ENCODE results near the gene MTREX. TPM values are rescaled to one million over a fixed set of nuclear protein-coding genes. Genes with fewer than 3 reads are reported as not detected.

MTREX gene
- total RNA-seq: 10 to 100 TPM; 50.7 to 68.3 (median 64.1) TPM

DNA sequence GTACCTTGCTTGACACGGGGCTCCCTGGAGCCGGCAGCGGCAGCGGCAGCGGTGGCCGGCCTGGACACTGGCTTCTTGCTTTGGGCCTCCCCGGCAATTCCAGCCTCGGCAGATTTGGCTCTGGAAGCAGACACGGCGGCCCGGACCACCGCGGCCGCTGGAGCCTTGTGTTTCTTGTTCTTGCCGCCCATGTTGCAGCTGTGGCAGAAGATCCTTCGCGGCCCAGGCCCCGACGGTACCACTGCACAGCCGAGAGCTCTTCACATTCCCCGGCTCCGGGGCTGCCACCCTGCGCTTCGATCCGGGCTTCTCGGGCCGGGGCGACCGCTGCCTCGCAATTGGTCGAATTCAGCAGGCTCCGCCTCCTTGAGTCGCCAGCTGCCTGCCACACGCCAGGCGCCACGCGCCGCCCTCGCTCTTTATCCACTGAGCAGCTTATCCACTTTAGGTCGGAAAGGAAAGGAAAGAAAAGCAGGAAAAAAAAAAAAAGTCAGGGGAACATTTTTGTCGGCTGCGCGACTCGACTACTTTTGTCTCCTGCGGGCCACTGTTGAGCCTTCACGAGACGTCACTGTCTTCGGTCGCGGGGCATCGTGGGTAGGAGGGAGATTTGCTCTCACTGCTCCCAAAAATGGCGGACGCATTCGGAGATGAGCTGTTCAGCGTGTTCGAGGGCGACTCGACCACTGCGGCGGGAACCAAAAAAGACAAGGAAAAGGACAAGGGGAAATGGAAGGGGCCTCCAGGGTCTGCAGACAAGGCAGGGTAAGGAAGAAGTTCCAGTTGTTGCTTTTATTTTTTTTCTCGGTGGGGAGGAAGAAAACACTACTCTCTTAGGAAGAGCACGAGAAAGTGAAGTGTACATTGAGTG, at the start of gene MTREX, which contains the start of gene DHX29:
Gene MTREX, plus strand, starts transcription at position 607 of the 871 bp plus-strand sequence. Its CDS starts 25 bp downstream, at position 632.
Gene DHX29, minus strand, starts transcription at position 312 of the 871 bp plus-strand sequence. Its CDS starts 121 bp downstream, at position 191.
- 0% methylated on average over 54 of the region's 62 CpGs for WGBS, 2 donors
- peak; percentile 89 to 98 for DNase-seq (ENCODE audit: low spot score in 2 of 2)
- intact Hi-C loops (cut with DNase I; ENCODE audit: low total_unique reads): no loop called here
- H3K4me3 ChIP-seq (ENCODE audit: low read depth, poor library complexity, severe bottlenecking): peak within 1 kb of the TSS; percentile 77
- no peak for TF ChIP-seq POLR2A (IDR thresholded peaks at IDR 0.05)
- TF ChIP-seq, protein P1, sequence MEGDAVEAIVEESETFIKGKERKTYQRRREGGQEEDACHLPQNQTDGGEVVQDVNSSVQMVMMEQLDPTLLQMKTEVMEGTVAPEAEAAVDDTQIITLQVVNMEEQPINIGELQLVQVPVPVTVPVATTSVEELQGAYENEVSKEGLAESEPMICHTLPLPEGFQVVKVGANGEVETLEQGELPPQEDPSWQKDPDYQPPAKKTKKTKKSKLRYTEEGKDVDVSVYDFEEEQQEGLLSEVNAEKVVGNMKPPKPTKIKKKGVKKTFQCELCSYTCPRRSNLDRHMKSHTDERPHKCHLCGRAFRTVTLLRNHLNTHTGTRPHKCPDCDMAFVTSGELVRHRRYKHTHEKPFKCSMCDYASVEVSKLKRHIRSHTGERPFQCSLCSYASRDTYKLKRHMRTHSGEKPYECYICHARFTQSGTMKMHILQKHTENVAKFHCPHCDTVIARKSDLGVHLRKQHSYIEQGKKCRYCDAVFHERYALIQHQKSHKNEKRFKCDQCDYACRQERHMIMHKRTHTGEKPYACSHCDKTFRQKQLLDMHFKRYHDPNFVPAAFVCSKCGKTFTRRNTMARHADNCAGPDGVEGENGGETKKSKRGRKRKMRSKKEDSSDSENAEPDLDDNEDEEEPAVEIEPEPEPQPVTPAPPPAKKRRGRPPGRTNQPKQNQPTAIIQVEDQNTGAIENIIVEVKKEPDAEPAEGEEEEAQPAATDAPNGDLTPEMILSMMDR (IDR thresholded peaks at IDR 0.05): no peak

DNA sequence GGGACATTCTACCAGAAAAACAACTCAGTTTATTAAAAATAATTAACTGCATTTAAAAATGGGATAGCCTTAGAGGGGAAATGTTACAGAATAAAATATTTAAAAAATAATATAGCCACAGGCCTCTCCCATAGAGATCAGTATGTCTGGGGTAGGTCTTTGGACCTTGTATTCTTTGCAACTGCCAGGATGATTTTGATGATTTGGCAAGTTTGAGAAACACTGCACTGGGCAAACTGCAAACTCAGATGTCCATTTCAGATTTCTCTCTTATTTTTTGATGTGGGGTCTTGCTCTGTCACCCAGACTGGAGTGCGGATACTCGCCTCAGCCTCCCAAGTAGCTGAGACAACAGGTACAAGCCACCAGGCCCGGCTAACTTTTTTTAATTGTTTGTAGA, 49.5 kb upstream of the MTREX start:
- WGBS, 2 donors: 95 to 98% methylated on average over 3 of the region's 3 CpGs
- intact Hi-C loops (cut with DNase I; ENCODE audit: low total_unique reads): no loop called here

GRCh38 chr5:55276771-55277170, 31.0 kb upstream of the MTREX start:
- intact Hi-C loops (cut with DNase I; ENCODE audit: low total_unique reads): no loop called here
- DNase-seq (ENCODE audit: low spot score in 2 of 2): no peak
- TF ChIP-seq, protein P1 (IDR thresholded peaks at IDR 0.05): no peak
- no peak for TF ChIP-seq POLR2A (IDR thresholded peaks at IDR 0.05)
- WGBS, 2 donors: 85 to 88% methylated on average over 1 of the region's 1 CpG
- H3K4me3 ChIP-seq (ENCODE audit: low read depth, poor library complexity, severe bottlenecking): no peak overlapping the region

More for the DNA sequence above, 49.5 kb upstream of the MTREX start:
- TF ChIP-seq POLR2A (IDR thresholded peaks at IDR 0.05): no peak
- TF ChIP-seq, protein P1 (IDR thresholded peaks at IDR 0.05): no peak
- no peak overlapping the region for H3K4me3 ChIP-seq (ENCODE audit: low read depth, poor library complexity, severe bottlenecking)
- DNase-seq (ENCODE audit: low spot score in 2 of 2): no peak

DNA sequence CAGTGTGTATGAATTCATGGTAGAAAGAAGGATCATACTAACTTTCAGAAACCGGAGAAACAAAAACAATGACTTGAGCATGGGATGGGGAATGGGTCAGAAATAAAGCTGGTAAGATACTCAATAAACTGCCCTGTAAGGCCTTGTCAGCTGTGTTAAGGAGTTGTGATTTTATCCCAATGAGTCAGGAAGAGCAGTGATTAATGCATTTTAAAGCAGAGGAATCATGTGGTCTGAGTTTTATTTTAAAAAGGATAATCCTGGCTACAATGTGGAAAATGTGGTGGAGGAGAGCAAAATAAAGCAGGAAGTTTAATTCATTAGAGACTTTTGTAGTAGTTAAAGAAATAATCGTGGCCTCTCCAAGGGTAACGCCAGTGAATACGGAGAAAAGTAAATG, 29.0 kb upstream of the MTREX start:
- 96% methylated on average over 4 of the region's 4 CpGs for WGBS, 2 donors
- intact Hi-C loops (cut with DNase I; ENCODE audit: low total_unique reads): no loop called here
- DNase-seq (ENCODE audit: low spot score in 2 of 2): no peak
- TF ChIP-seq, protein P1 (IDR thresholded peaks at IDR 0.05): no peak
- TF ChIP-seq POLR2A (IDR thresholded peaks at IDR 0.05): no peak
- no peak overlapping the region for H3K4me3 ChIP-seq (ENCODE audit: low read depth, poor library complexity, severe bottlenecking)

DNA sequence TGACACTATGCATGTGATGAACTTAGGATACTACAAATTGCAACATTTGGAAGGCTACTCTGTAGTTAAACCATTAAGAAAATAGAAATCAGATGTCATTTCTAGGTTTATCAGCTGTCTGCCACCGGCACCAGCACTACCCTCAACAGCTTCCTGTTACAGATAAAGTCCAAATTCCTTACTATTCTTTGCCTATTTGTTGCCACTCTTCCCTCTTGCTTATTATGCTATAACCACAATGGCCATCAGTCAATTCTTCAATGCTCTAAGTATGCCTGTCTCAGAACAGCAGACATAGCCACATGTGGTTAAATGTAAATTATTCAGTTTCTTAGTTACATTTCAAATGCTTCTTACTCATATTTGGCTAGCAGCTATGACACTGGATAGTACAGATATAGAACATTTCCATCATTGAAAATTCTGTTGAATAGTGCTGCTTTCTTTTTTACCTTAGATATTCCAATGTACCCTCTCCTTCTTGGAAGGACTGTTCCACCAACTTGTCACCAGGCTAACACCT, 21.3 kb upstream of the MTREX start:
- intact Hi-C loops (cut with DNase I; ENCODE audit: low total_unique reads): no loop called here
- WGBS, 2 donors: 50 to 66% methylated on average over 1 of the region's 1 CpG
- TF ChIP-seq POLR2A (IDR thresholded peaks at IDR 0.05): no peak
- TF ChIP-seq, protein P1 (IDR thresholded peaks at IDR 0.05): no peak
- DNase-seq (ENCODE audit: low spot score in 2 of 2): no peak
- H3K4me3 ChIP-seq (ENCODE audit: low read depth, poor library complexity, severe bottlenecking): no peak overlapping the region
